Keratinocyte (primary cell): ENCODE data around the gene SPAG16. TPM values are rescaled to one million over a fixed set of nuclear protein-coding genes. Genes with fewer than 3 reads are reported as not detected.

ENCODE experiments used
- DNase-seq: peaks from one replicate; pipeline ENCODE4 v3.0.0-alpha.2; 2011; ENCODE audit warnings: low read depth, missing footprints, low spot score
- FAIRE-seq: peaks from 2 replicates; lab custom pipeline; 2011; peaks lifted over from hg19 to GRCh38; lab: Jason Lieb, UNC
- H2AFZ ChIP-seq: 2 replicates; pipeline ENCODE4 v1.6.0; 2012; ENCODE audit warnings: low read length, control low read depth, inconsistent platforms; ENCODE audit not compliant: control insufficient read depth
- H3K27ac ChIP-seq: 2 replicates; pipeline ENCODE4 v1.5.1; 2011; ENCODE audit warnings: low read length; ENCODE audit not compliant: control insufficient read depth, insufficient read depth
- H3K27me3 ChIP-seq: 3 replicates; pipeline ENCODE4 v1.6.0; 2011; ENCODE audit warnings: low read length; ENCODE audit not compliant: control insufficient read depth, insufficient read depth; ENCODE audit errors: extremely low read depth
- H3K36me3 ChIP-seq, 2 experiments: 2 replicates in 1 of 2; 3 replicates in 1 of 2; pipeline ENCODE4 v1.5.1; 2011; ENCODE audit warnings: low read length in 2 of 2, mild to moderate bottlenecking in 1 of 2; ENCODE audit not compliant: control insufficient read depth in 2 of 2, insufficient read depth in 2 of 2; ENCODE audit errors: extremely low read depth in 1 of 2
- H3K4me1 ChIP-seq: 3 replicates; pipeline ENCODE4 v1.5.1; 2011; ENCODE audit warnings: low read length; ENCODE audit not compliant: control insufficient read depth, insufficient read depth; ENCODE audit errors: extremely low read depth
- H3K4me2 ChIP-seq: 3 replicates; pipeline ENCODE4 v1.6.0; 2011; ENCODE audit warnings: low read depth, low read length; ENCODE audit not compliant: control insufficient read depth, insufficient read depth; ENCODE audit errors: extremely low read depth
- H3K4me3 ChIP-seq, 3 experiments: fragments of 200-600 bp in 1 of 3; sonication (generic) in 1 of 3; 2 replicates in 2 of 3; 3 replicates in 1 of 3; pipeline ENCODE4 v1.5.1; 2011 to 2016; ENCODE audit warnings: low read length in 3 of 3, mild to moderate bottlenecking in 3 of 3, control low read depth in 2 of 3, inconsistent platforms in 1 of 3, low read depth in 1 of 3, mixed read lengths in 1 of 3, mixed run types in 1 of 3, moderate library complexity in 1 of 3; ENCODE audit not compliant: control insufficient read depth in 2 of 3, insufficient read depth in 2 of 3; ENCODE audit errors: extremely low read depth in 1 of 3
- H3K79me2 ChIP-seq: 2 replicates; pipeline ENCODE4 v1.6.0; 2012; ENCODE audit warnings: low read length; ENCODE audit not compliant: control insufficient read depth, insufficient read depth
- H3K9ac ChIP-seq: 3 replicates; pipeline ENCODE4 v1.6.0; 2011; ENCODE audit warnings: low read length; ENCODE audit not compliant: control insufficient read depth, insufficient read depth; ENCODE audit errors: extremely low read depth
- H3K9me1 ChIP-seq: 3 replicates; pipeline ENCODE4 v1.6.0; 2011; ENCODE audit warnings: low read length; ENCODE audit not compliant: control insufficient read depth, insufficient read depth; ENCODE audit errors: extremely low read depth
- H3K9me3 ChIP-seq: 2 replicates; pipeline ENCODE4 v1.5.1; 2012; ENCODE audit warnings: low read depth, low read length; ENCODE audit not compliant: control insufficient read depth
- H4K20me1 ChIP-seq: 3 replicates; pipeline ENCODE4 v1.6.0; 2011; ENCODE audit warnings: low read length; ENCODE audit not compliant: control insufficient read depth, insufficient read depth; ENCODE audit errors: extremely low read depth
- EZH2 ChIP-seq: IDR thresholded peaks from one replicate; pipeline ENCODE4 v1.6.1; 2012; ENCODE audit warnings: inconsistent platforms, mild to moderate bottlenecking, low read length, moderate library complexity
- dilution Hi-C: fragments of 300-500 bp; cut with MboI; formaldehyde crosslinking; loops from one replicate; pipeline ENCODE4 v1.7.0; 2020; ENCODE audit warnings: low sequenced_read_pairs; ENCODE audit not compliant: extremely low pct_ligation_motif_present
- polyA plus RNA-seq, 5 experiments: library from polyadenylated mRNA; depleted of rRNA in 3 of 5; stranded (reverse) in 3 of 5; stranded (forward) in 1 of 5; unstranded in 1 of 5; fragments of >200 nt; gene quantifications; 1 replicate in 1 of 5; 2 replicates in 3 of 5; 3 replicates in 1 of 5; pipeline versions ENCODE4 v1.2.1 to v1.2.3, GENCODE V29; 2011 to 2012; ENCODE audit warnings: missing spikeins in 2 of 5, low read depth in 1 of 5, low replicate concordance in 1 of 5
- TF ChIP-seq, protein P1 (sequence below), 3 experiments: IDR thresholded peaks in 1 of 3; conservative IDR thresholded peaks in 1 of 3; optimal IDR thresholded peaks in 1 of 3; 2 replicates in 2 of 3; 3 replicates in 1 of 3; pipeline versions ENCODE3 to v1.5.1; 2011; ENCODE audit warnings: low read length in 3 of 3, mild to moderate bottlenecking in 3 of 3, moderate library complexity in 2 of 3, control low read depth in 1 of 3, inconsistent platforms in 1 of 3; ENCODE audit not compliant: insufficient read depth in 2 of 3; ENCODE audit errors: extremely low read depth in 1 of 3

Gene SPAG16
- polyA plus RNA-seq, 1 donor (not counting 4 experiments of a cell fraction or from before 2014, with no cell fraction given) = 19.6 TPM

DNA sequence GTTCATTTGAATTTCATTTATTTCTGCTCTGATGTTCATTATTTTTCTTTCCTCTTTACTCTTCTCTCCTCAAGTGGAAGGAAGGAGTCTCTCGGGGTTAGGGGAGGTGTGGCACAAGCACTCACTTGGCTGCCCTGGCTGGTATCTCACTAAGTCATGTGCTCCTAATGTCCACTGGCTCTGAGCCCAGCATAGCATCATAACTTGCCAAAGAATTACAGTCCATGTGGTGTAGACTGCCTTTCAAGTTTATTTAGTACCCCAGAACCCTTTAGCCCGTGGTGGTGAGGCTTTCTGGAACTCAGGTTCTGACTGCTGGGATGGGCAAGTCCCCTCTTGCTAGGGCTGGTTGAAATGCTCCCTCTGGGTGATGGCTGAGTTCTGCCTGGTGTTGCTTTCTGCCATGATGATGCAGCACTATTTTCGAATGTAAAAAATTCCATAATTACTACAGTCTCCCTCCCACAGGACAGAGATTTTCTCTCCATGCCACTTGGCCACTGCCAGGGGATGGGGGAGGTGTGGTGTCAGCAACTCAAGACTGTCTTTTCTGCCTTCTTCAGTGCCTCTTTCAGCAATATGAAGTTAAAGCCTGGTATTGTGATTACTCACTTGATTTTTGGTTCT, 22.2 kb downstream of the SPAG16 start:
- H3K36me3 ChIP-seq = peaks cover 2 to 3% of the 10 kb centered on the region in 2 experiments
- no peaks in the 10 kb centered on the region for H3K9me1 ChIP-seq
- peaks cover 8% of the 10 kb centered on the region for H3K9me3 ChIP-seq
- H3K79me2 ChIP-seq = no peaks in the 10 kb centered on the region
- no peak for DNase-seq
- peaks cover 6% of the 10 kb centered on the region for H3K4me1 ChIP-seq
- peak overlapping the region; percentile 2 for H3K4me2 ChIP-seq
- no peak for FAIRE-seq
- peak overlapping the region; percentile 71 for H2AFZ ChIP-seq
- H4K20me1 ChIP-seq = no peaks in the 10 kb centered on the region
- no peak for TF ChIP-seq EZH2
- TF ChIP-seq, protein P1, sequence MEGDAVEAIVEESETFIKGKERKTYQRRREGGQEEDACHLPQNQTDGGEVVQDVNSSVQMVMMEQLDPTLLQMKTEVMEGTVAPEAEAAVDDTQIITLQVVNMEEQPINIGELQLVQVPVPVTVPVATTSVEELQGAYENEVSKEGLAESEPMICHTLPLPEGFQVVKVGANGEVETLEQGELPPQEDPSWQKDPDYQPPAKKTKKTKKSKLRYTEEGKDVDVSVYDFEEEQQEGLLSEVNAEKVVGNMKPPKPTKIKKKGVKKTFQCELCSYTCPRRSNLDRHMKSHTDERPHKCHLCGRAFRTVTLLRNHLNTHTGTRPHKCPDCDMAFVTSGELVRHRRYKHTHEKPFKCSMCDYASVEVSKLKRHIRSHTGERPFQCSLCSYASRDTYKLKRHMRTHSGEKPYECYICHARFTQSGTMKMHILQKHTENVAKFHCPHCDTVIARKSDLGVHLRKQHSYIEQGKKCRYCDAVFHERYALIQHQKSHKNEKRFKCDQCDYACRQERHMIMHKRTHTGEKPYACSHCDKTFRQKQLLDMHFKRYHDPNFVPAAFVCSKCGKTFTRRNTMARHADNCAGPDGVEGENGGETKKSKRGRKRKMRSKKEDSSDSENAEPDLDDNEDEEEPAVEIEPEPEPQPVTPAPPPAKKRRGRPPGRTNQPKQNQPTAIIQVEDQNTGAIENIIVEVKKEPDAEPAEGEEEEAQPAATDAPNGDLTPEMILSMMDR (optimal IDR thresholded peaks at IDR 0.05 in 1 of 3, IDR thresholded peaks at IDR 0.05 in 1 of 3, conservative IDR thresholded peaks at IDR 0.05 in 1 of 3; ENCODE audit: extremely low read depth in 1 of 3, insufficient read depth in 2 of 3, low read length in 3 of 3) = no peak
- no peaks in the 10 kb centered on the region for H3K27me3 ChIP-seq
- dilution Hi-C loops = no loop called here
- H3K4me3 ChIP-seq = no peak overlapping the region
- H3K9ac ChIP-seq = no peak overlapping the region
- H3K27ac ChIP-seq = peak overlapping the region; percentile 45

DNA sequence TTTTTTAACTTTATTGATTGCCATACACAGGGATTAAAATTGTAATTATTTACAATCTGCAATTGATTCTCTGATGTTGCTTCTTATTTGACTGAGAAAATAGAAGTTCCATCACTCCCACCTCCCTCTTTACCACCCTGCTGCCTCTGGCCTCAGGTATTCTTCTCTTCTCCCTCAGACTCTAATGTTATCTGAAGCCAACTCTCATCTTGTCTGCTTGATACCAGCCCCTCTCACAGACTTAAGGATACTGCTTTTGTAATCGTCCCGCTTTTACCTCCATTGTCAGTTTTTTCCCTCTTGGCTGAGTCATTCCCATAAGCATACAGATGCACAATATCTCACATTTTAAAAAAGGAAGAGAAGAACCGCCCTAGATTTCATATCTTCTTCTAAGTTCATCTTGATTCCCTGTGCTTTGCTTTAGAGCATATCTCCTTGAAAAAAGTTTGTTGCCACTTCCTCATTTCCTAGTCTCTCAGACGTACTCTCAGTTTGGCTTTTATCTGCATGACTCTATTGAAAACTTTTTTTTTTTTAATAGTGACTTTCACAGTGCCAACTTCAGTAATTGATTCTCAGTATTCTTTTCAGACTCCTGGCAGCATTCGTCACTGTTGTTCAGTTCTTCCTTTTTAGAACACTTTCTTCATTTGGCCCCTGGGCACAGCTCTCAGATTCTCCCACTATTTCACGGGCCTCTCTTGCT, 31.1 kb downstream of the SPAG16 start:
- dilution Hi-C loops = no loop called here
- H3K27ac ChIP-seq = no peak overlapping the region
- no peak for FAIRE-seq

More for the DNA sequence above, 31.1 kb downstream of the SPAG16 start:
- Histone ChIP-seq H3K9me1 (no peaks in the 10 kb centered on the region), H3K36me3 (peaks cover 0 to 2% of the 10 kb centered on the region in 2 experiments), H3K4me3 (no peak overlapping the region), H3K4me2 (no peak overlapping the region), H2AFZ (no peak overlapping the region), H3K79me2 (no peaks in the 10 kb centered on the region), H3K4me1 (no peaks in the 10 kb centered on the region), H3K27me3 (no peaks in the 10 kb centered on the region), H3K9ac (no peak overlapping the region), H4K20me1 (no peaks in the 10 kb centered on the region), H3K9me3 (no peaks in the 10 kb centered on the region)
- DNase-seq = no peak
- TF ChIP-seq, protein P1 (optimal IDR thresholded peaks at IDR 0.05 in 1 of 3, IDR thresholded peaks at IDR 0.05 in 1 of 3, conservative IDR thresholded peaks at IDR 0.05 in 1 of 3; ENCODE audit: extremely low read depth in 1 of 3, insufficient read depth in 2 of 3, low read length in 3 of 3) = no peak
- TF ChIP-seq EZH2 = no peak
